GM12878 (cell line): ENCODE measurements around the gene HMGXB3. TPM values are rescaled to one million over a fixed set of nuclear protein-coding genes. Genes with fewer than 3 reads are reported as not detected.
A peak's percentile ranks its signal among the peaks of the same experiment; 100 is the strongest.

Experiments used
- CBFB ChIP-seq: IDR thresholded peaks from 2 replicates; pipeline ENCODE4 v1.6.1; 2016; ENCODE audit warnings: antibody characterized with exemption, low read depth
- CBX5 ChIP-seq: sonication (generic); IDR thresholded peaks from 2 replicates; pipeline ENCODE4 v1.6.1; 2016; ENCODE audit warnings: low read depth, moderate library complexity, mild to moderate bottlenecking, inconsistent platforms
- CTCF ChIP-seq, 3 experiments: IDR thresholded peaks in 2 of 3; conservative IDR thresholded peaks in 1 of 3; 2 replicates each; pipeline ENCODE4 v1.5.1; 2011; ENCODE audit warnings: low read depth in 3 of 3, low read length in 3 of 3, mild to moderate bottlenecking in 3 of 3, control low read depth in 2 of 3, moderate library complexity in 2 of 3, inconsistent platforms in 1 of 3, mixed read lengths in 1 of 3; ENCODE audit not compliant: control insufficient read depth in 2 of 3, insufficient read depth in 1 of 3; ENCODE audit errors: extremely low read depth in 1 of 3
- GABPA ChIP-seq: IDR thresholded peaks from 2 replicates; pipeline ENCODE4 v1.6.1; 2014; ENCODE audit warnings: antibody characterized with exemption, low read depth, mild to moderate bottlenecking, inconsistent platforms
- IRF3 ChIP-seq: fragments of 450-650 bp; IDR thresholded peaks from 2 replicates; pipeline ENCODE4 v1.6.1; 2014; ENCODE audit warnings: mild to moderate bottlenecking
- JUNB ChIP-seq: IDR thresholded peaks from 2 replicates; pipeline ENCODE4 v1.6.1; 2016; ENCODE audit warnings: antibody characterized with exemption, mild to moderate bottlenecking
- MLLT1 ChIP-seq: fragments of 450-650 bp; IDR thresholded peaks from 2 replicates; pipeline ENCODE4 v1.6.1; 2016; ENCODE audit warnings: mild to moderate bottlenecking
- NBN ChIP-seq: fragments of 450-650 bp; IDR thresholded peaks from 2 replicates; pipeline ENCODE4 v1.6.1; 2016
- NFIC ChIP-seq: IDR thresholded peaks from 2 replicates; pipeline ENCODE4 v1.6.1; 2012; ENCODE audit warnings: low read depth, mild to moderate bottlenecking, inconsistent platforms, low read length, moderate library complexity
- NFYA ChIP-seq: IDR thresholded peaks from 2 replicates; pipeline ENCODE4 v1.6.1; 2011; ENCODE audit warnings: low read depth, mild to moderate bottlenecking, low read length, improper control_type of control experiment, borderline replicate concordance
- RAD21 ChIP-seq: IDR thresholded peaks from 2 replicates; pipeline ENCODE4 v1.6.1; 2011; ENCODE audit warnings: mild to moderate bottlenecking, low read depth, low read length, moderate library complexity; ENCODE audit not compliant: insufficient read depth
- RELA ChIP-seq: fragments of 450-650 bp; IDR thresholded peaks from 2 replicates; pipeline ENCODE4 v1.8.0; 2014; ENCODE audit warnings: borderline replicate concordance; ENCODE audit not compliant: partially characterized antibody
- SREBF1 ChIP-seq: IDR thresholded peaks from 2 replicates; pipeline ENCODE4 v1.6.1; 2012; ENCODE audit warnings: mild to moderate bottlenecking, low read length
- SUPT20H ChIP-seq: IDR thresholded peaks from 2 replicates; pipeline ENCODE4 v1.6.1; 2011; ENCODE audit warnings: low read depth, mild to moderate bottlenecking, low read length, moderate library complexity, borderline replicate concordance; ENCODE audit not compliant: control insufficient read depth
- YBX1 ChIP-seq: fragments of 450-650 bp; IDR thresholded peaks from 2 replicates; pipeline ENCODE4 v1.6.1; 2016; ENCODE audit warnings: antibody characterized with exemption
- ZNF207 ChIP-seq: fragments of 450-650 bp; IDR thresholded peaks from 2 replicates; pipeline ENCODE4 v1.6.1; 2014; ENCODE audit warnings: antibody characterized with exemption, mild to moderate bottlenecking, borderline replicate concordance
- polyA plus RNA-seq, 11 experiments: library from polyadenylated mRNA; depleted of rRNA in 4 of 11; unstranded in 6 of 11; stranded (reverse) in 5 of 11; fragments of >200 nt; fragmentation: Nextera tagmentation in 4 of 11; fragmentation: Illumina TruSeq in 1 of 11; extraction: Ambion mirVana in 4 of 11; extraction: Trizol in 1 of 11; gene quantifications; 1 replicate in 1 of 11; 2 replicates in 10 of 11; pipeline versions ENCODE4 v1.2.1 to v1.2.3, GENCODE V29; 2011 to 2016; ENCODE audit warnings: inconsistent platforms in 2 of 11, missing spikeins in 2 of 11, low read depth in 1 of 11
- total RNA-seq, 4 experiments: library from RNA; depleted of rRNA in 3 of 4; stranded (reverse); fragments of >200 nt in 3 of 4; fragmentation: Illumina TruSeq in 1 of 4; extraction: Trizol in 1 of 4; gene quantifications; 2 replicates each; pipeline versions ENCODE4 v1.2.1 to v1.2.3, GENCODE V29; 2013 to 2021
- TF ChIP-seq, protein P1 (sequence below): fragments of 450-650 bp; IDR thresholded peaks from 2 replicates; pipeline ENCODE4 v1.6.1; 2018; ENCODE audit warnings: borderline replicate concordance, mild to moderate bottlenecking; ENCODE audit not compliant: partially characterized antibody
- TF ChIP-seq, protein P2 (sequence below): fragments of 450-650 bp; IDR thresholded peaks from 2 replicates; pipeline ENCODE4 v1.6.1; 2017; ENCODE audit warnings: mild to moderate bottlenecking, moderate library complexity

HMGXB3 gene
- total and polyA plus RNA-seq, 10 of the 15 experiments (the other 5 are each of a cell fraction or from before 2014, with no cell fraction given), result 1.00 to 42.2 (median 28.1) TPM

GRCh38 chr5:149960272-149961185 is 40.0 kb upstream of the HMGXB3 start, which contains the start of gene SLC26A2 (continued):
- TF ChIP-seq MLLT1 (0 out of 2 replicates have a peak, but pooled peaks have one; percentile 30), JUNB (no peak), IRF3 (peak; percentile 95), NFIC (no peak), RELA (no peak), ZNF207 (peak; percentile 65; the same call in 1 of the 2 replicates), YBX1 (no peak), NFYA (peak; percentile 80), RAD21 (no peak), CBX5 (no peak), SREBF1 (no peak), NBN (peak; percentile 60), GABPA (peak; percentile 53), SUPT20H (no peak), CBFB (peak; percentile 56), CTCF (IDR thresholded peaks at IDR 0.05 in 2 of 3, conservative IDR thresholded peaks at IDR 0.05 in 1 of 3; ENCODE audit: control insufficient read depth in 2 of 3, extremely low read depth in 1 of 3, insufficient read depth in 1 of 3, low read depth in 3 of 3, low read length in 3 of 3) (no peak)
- TF ChIP-seq, protein P1, sequence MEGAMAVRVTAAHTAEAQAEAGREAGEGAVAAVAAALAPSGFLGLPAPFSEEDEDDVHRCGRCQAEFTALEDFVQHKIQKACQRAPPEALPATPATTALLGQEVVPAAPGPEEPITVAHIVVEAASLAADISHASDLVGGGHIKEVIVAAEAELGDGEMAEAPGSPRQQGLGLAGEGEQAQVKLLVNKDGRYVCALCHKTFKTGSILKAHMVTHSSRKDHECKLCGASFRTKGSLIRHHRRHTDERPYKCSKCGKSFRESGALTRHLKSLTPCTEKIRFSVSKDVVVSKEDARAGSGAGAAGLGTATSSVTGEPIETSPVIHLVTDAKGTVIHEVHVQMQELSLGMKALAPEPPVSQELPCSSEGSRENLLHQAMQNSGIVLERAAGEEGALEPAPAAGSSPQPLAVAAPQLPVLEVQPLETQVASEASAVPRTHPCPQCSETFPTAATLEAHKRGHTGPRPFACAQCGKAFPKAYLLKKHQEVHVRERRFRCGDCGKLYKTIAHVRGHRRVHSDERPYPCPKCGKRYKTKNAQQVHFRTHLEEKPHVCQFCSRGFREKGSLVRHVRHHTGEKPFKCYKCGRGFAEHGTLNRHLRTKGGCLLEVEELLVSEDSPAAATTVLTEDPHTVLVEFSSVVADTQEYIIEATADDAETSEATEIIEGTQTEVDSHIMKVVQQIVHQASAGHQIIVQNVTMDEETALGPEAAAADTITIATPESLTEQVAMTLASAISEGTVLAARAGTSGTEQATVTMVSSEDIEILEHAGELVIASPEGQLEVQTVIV, result peak; percentile 31
- TF ChIP-seq, protein P2, sequence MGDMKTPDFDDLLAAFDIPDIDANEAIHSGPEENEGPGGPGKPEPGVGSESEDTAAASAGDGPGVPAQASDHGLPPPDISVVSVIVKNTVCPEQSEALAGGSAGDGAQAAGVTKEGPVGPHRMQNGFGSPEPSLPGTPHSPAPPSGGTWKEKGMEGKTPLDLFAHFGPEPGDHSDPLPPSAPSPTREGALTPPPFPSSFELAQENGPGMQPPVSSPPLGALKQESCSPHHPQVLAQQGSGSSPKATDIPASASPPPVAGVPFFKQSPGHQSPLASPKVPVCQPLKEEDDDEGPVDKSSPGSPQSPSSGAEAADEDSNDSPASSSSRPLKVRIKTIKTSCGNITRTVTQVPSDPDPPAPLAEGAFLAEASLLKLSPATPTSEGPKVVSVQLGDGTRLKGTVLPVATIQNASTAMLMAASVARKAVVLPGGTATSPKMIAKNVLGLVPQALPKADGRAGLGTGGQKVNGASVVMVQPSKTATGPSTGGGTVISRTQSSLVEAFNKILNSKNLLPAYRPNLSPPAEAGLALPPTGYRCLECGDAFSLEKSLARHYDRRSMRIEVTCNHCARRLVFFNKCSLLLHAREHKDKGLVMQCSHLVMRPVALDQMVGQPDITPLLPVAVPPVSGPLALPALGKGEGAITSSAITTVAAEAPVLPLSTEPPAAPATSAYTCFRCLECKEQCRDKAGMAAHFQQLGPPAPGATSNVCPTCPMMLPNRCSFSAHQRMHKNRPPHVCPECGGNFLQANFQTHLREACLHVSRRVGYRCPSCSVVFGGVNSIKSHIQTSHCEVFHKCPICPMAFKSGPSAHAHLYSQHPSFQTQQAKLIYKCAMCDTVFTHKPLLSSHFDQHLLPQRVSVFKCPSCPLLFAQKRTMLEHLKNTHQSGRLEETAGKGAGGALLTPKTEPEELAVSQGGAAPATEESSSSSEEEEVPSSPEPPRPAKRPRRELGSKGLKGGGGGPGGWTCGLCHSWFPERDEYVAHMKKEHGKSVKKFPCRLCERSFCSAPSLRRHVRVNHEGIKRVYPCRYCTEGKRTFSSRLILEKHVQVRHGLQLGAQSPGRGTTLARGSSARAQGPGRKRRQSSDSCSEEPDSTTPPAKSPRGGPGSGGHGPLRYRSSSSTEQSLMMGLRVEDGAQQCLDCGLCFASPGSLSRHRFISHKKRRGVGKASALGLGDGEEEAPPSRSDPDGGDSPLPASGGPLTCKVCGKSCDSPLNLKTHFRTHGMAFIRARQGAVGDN, result peak; percentile 88
